H1 (cell line): Measurements from ENCODE around the gene LTB. TPM values are rescaled to one million over a fixed set of nuclear protein-coding genes. Genes with fewer than 3 reads are reported as not detected.

ENCODE experiments used
- CTCF ChIA-PET: fragments of 300-600 bp; sonication (Branson Sonifier 250); formaldehyde crosslinking; loops from one replicate; lab custom pipeline; 2021; ENCODE audit not compliant: partially characterized antibody; lab: Charles Lee
- POLR2A ChIA-PET: fragments of 300-600 bp; sonication (Branson Sonifier 250); formaldehyde crosslinking; loops from one replicate; lab custom pipeline; 2021; ENCODE audit warnings: inconsistent platforms; ENCODE audit not compliant: partially characterized antibody; lab: Charles Lee
- DNase-seq, 2 experiments: peaks; one replicate each; pipeline versions ENCODE4 v3.0.0 to v3.0.0-alpha.2; 2010 to 2022; ENCODE audit warnings: low spot score in 2 of 2, low read depth in 1 of 2, mixed read lengths in 1 of 2
- FAIRE-seq: peaks from 2 replicates; lab custom pipeline; 2011; peaks lifted over from hg19 to GRCh38; lab: Jason Lieb, UNC
- H2AFZ ChIP-seq: 2 replicates; pipeline ENCODE4 v1.8.1; 2012; ENCODE audit warnings: low read length, inconsistent platforms
- H2AK5ac ChIP-seq: 2 replicates; pipeline ENCODE4 v1.6.1; 2013; ENCODE audit warnings: low read depth, low read length
- H2BK120ac ChIP-seq: replicated peaks from 2 replicates; pipeline ENCODE3; 2013; ENCODE audit warnings: low read depth, low read length, inconsistent platforms
- H2BK12ac ChIP-seq: 2 replicates; pipeline ENCODE4 v1.6.1; 2013; ENCODE audit warnings: low read depth, low read length
- H2BK15ac ChIP-seq: 2 replicates; pipeline ENCODE4 v1.6.1; 2013; ENCODE audit warnings: low read length
- H2BK20ac ChIP-seq: 2 replicates; pipeline ENCODE4 v1.6.1; 2013; ENCODE audit warnings: low read length
- H2BK5ac ChIP-seq: 2 replicates; pipeline ENCODE4 v1.6.1; 2013; ENCODE audit warnings: low read depth, low read length
- H3K14ac ChIP-seq: 2 replicates; pipeline ENCODE4 v1.6.1; 2013; ENCODE audit warnings: inconsistent platforms; ENCODE audit not compliant: insufficient read length
- H3K18ac ChIP-seq: 2 replicates; pipeline ENCODE4 v1.6.1; 2013; ENCODE audit warnings: low read length; ENCODE audit errors: extremely low read depth
- H3K23ac ChIP-seq: 2 replicates; pipeline ENCODE4 v1.6.1; 2013; ENCODE audit warnings: inconsistent platforms; ENCODE audit not compliant: insufficient read length
- H3K23me2 ChIP-seq: 2 replicates; pipeline ENCODE4 v1.6.1; 2013; ENCODE audit warnings: low read depth, low read length
- H3K27ac ChIP-seq: 2 replicates; pipeline ENCODE4 v1.6.1; 2011; ENCODE audit warnings: low read depth, low read length, inconsistent platforms
- H3K27me3 ChIP-seq, 4 experiments: replicated peaks in 1 of 4; 1 replicate in 1 of 4; 2 replicates in 3 of 4; pipeline versions ENCODE4 v1.6.1 to v1.8.1; 2011 to 2013; ENCODE audit warnings: low read length in 3 of 4, mild to moderate bottlenecking in 3 of 4, inconsistent platforms in 2 of 4, mixed read lengths in 2 of 4, moderate library complexity in 1 of 4; ENCODE audit not compliant: control insufficient read depth in 3 of 4, insufficient read depth in 3 of 4; ENCODE audit errors: extremely low read depth in 1 of 4
- H3K36me3 ChIP-seq, 4 experiments: 2 replicates each; pipeline versions ENCODE4 v1.6.1 to v1.8.1; 2011 to 2013; ENCODE audit warnings: mild to moderate bottlenecking in 4 of 4, low read length in 3 of 4, moderate library complexity in 2 of 4, control low read depth in 1 of 4, inconsistent platforms in 1 of 4; ENCODE audit not compliant: insufficient read depth in 4 of 4, control insufficient read depth in 2 of 4
- H3K4ac ChIP-seq: replicated peaks from 2 replicates; pipeline ENCODE3; 2013; ENCODE audit warnings: low read length, low read depth, mixed read lengths, inconsistent platforms; ENCODE audit not compliant: insufficient read length
- H3K4me1 ChIP-seq, 4 experiments: replicated peaks in 1 of 4; 1 replicate in 1 of 4; 2 replicates in 3 of 4; pipeline versions ENCODE4 v1.6.1 to v1.8.1; 2011 to 2013; ENCODE audit warnings: low read length in 3 of 4, inconsistent platforms in 2 of 4, mixed read lengths in 1 of 4; ENCODE audit not compliant: insufficient read depth in 4 of 4, control insufficient read depth in 3 of 4
- H3K4me2 ChIP-seq, 2 experiments: 2 replicates each; pipeline versions ENCODE4 v1.6.1 to v1.8.1; 2011 to 2013; ENCODE audit warnings: low read depth in 2 of 2, low read length in 2 of 2, control low read depth in 1 of 2, inconsistent platforms in 1 of 2, mild to moderate bottlenecking in 1 of 2; ENCODE audit not compliant: insufficient read depth in 1 of 2
- H3K4me3 ChIP-seq, 4 experiments: fragments of 200-600, 300-600 bp in 1 of 4; sonication (generic), shearing (Covaris generic), sonication (Bioruptor Twin) in 1 of 4; 2 replicates each; pipeline versions ENCODE4 v1.5.1 to v1.8.1; 2011 to 2016; ENCODE audit warnings: low read length in 4 of 4, low read depth in 3 of 4, control low read depth in 2 of 4, inconsistent platforms in 2 of 4, mild to moderate bottlenecking in 2 of 4, mixed read lengths in 1 of 4, moderate library complexity in 1 of 4; ENCODE audit not compliant: insufficient read depth in 2 of 4; ENCODE audit errors: extremely low read depth in 1 of 4
- H3K56ac ChIP-seq: replicated peaks from 2 replicates; pipeline ENCODE3; 2013; ENCODE audit warnings: low read depth, mild to moderate bottlenecking, mixed read lengths, low read length, inconsistent platforms; ENCODE audit not compliant: insufficient read length
- H3K79me1 ChIP-seq: 2 replicates; pipeline ENCODE4 v1.6.1; 2013; ENCODE audit warnings: low read depth, low read length, control low read depth
- H3K79me2 ChIP-seq, 2 experiments: 2 replicates each; pipeline versions ENCODE4 v1.6.1 to v1.8.1; 2012 to 2013; ENCODE audit warnings: low read length in 2 of 2, mild to moderate bottlenecking in 2 of 2, inconsistent platforms in 1 of 2; ENCODE audit not compliant: insufficient read depth in 2 of 2, control insufficient read depth in 1 of 2
- H3K9ac ChIP-seq, 4 experiments: replicated peaks in 1 of 4; 1 replicate in 1 of 4; 2 replicates in 3 of 4; pipeline versions ENCODE4 v1.6.1 to v1.8.1; 2011 to 2013; ENCODE audit warnings: low read depth in 3 of 4, low read length in 3 of 4, control low read depth in 2 of 4, mild to moderate bottlenecking in 2 of 4, moderate library complexity in 2 of 4, inconsistent platforms in 1 of 4; ENCODE audit errors: extremely low read depth in 1 of 4
- H3K9me3 ChIP-seq, 2 experiments: 2 replicates each; pipeline versions ENCODE4 v1.6.1 to v1.8.1; 2012 to 2013; ENCODE audit warnings: mild to moderate bottlenecking in 2 of 2, moderate library complexity in 2 of 2, control low read depth in 1 of 2, inconsistent platforms in 1 of 2, low read depth in 1 of 2, low read length in 1 of 2, mixed read lengths in 1 of 2; ENCODE audit not compliant: insufficient read depth in 2 of 2
- H4K20me1 ChIP-seq, 2 experiments: replicated peaks in 1 of 2; 2 replicates each; pipeline versions ENCODE3 to v1.8.1; 2011 to 2013; ENCODE audit warnings: inconsistent platforms in 2 of 2, low read length in 2 of 2, mild to moderate bottlenecking in 1 of 2; ENCODE audit not compliant: insufficient read depth in 2 of 2, control insufficient read depth in 1 of 2
- H4K5ac ChIP-seq: 2 replicates; pipeline ENCODE4 v1.6.1; 2013; ENCODE audit warnings: low read length, low read depth, mixed read lengths, inconsistent platforms; ENCODE audit not compliant: insufficient read length
- H4K8ac ChIP-seq: 2 replicates; pipeline ENCODE4 v1.8.0; 2013; ENCODE audit warnings: mild to moderate bottlenecking, moderate library complexity, low read length, inconsistent platforms; ENCODE audit not compliant: insufficient read depth; ENCODE audit errors: extremely low read depth
- H4K91ac ChIP-seq: replicated peaks from 2 replicates; pipeline ENCODE3; 2013; ENCODE audit warnings: low read length, mixed read lengths, inconsistent platforms; ENCODE audit not compliant: insufficient read length
- CBX5 ChIP-seq: fragments of 300-800, 300-1000 bp; sonication (generic); IDR thresholded peaks from 2 replicates; pipeline ENCODE4 v1.7.1; 2016; ENCODE audit warnings: antibody characterized with exemption, low read length, low read depth
- CHD1 ChIP-seq: IDR thresholded peaks from 2 replicates; pipeline ENCODE4 v1.6.1; 2012; ENCODE audit warnings: low read depth, low read length, improper control_type of control experiment
- KDM4A ChIP-seq: IDR thresholded peaks from one replicate; pipeline ENCODE4 v1.7.1; 2012; ENCODE audit warnings: low read depth, mild to moderate bottlenecking, moderate library complexity, low read length, inconsistent platforms; ENCODE audit not compliant: severe bottlenecking
- NANOG ChIP-seq: IDR thresholded peaks from 2 replicates; pipeline ENCODE4 v1.6.1; 2011; ENCODE audit warnings: low read length, low read depth, mild to moderate bottlenecking, inconsistent platforms; ENCODE audit not compliant: insufficient read depth, poor library complexity, severe bottlenecking
- POLR2A ChIP-seq, 2 experiments: IDR thresholded peaks; 1 replicate in 1 of 2; 2 replicates in 1 of 2; pipeline ENCODE4 v1.6.1; 2011; ENCODE audit warnings: low read depth in 2 of 2, low read length in 2 of 2, mild to moderate bottlenecking in 2 of 2; ENCODE audit errors: control extremely low read depth in 1 of 2
- SP2 ChIP-seq: IDR thresholded peaks from 2 replicates; pipeline ENCODE4 v1.6.1; 2012; ENCODE audit warnings: mild to moderate bottlenecking, low read length, inconsistent platforms
- SRF ChIP-seq: IDR thresholded peaks from 2 replicates; pipeline ENCODE4 v1.6.1; 2011; ENCODE audit warnings: mild to moderate bottlenecking, low read depth, low read length, moderate library complexity
- TAF1 ChIP-seq: IDR thresholded peaks from 2 replicates; pipeline ENCODE4 v1.6.1; 2011; ENCODE audit warnings: mild to moderate bottlenecking, low read depth, low read length
- TEAD4 ChIP-seq: IDR thresholded peaks from 2 replicates; pipeline ENCODE4 v1.6.1; 2012; ENCODE audit warnings: low read depth, low read length, inconsistent platforms, mixed read lengths
- WGBS, 2 experiments: shearing (Covaris generic) in 1 of 2; methylation state at CpG; one replicate each; pipeline versions ENCODE4 v1.1.6 to v1.1.7; 2013 to 2015; ENCODE audit warnings: low lambda C conversion rate in 2 of 2, mixed read lengths in 2 of 2, inconsistent platforms in 1 of 2, low coverage in 1 of 2, missing lambda C conversion rate in 1 of 2; ENCODE audit not compliant: insufficient replicate concordance in 2 of 2, insufficient coverage in 1 of 2, insufficient read length in 1 of 2; ENCODE audit errors: extremely low coverage in 1 of 2, missing lambda C conversion rate in 1 of 2; 5-methylcytosine and 5-hydroxymethylcytosine counted together
- polyA plus RNA-seq, 7 experiments: library from polyadenylated mRNA; depleted of rRNA in 3 of 7; stranded (reverse) in 5 of 7; unstranded in 2 of 7; fragments of >200 nt in 5 of 7; fragments of 200-250 nt in 2 of 7; gene quantifications; 1 replicate in 5 of 7; 2 replicates in 1 of 7; 4 replicates in 1 of 7; pipeline versions ENCODE4 v1.2.1 to v1.2.3, GENCODE V29; 2011 to 2013; ENCODE audit warnings: missing spikeins in 2 of 7, mixed read lengths in 2 of 7
- total RNA-seq: library from RNA; stranded (reverse); fragmentation: NEBNext Ultra II Directional; extraction: Animal tissue kit (Norgen Biotek cat#: 25700); gene quantifications from 2 replicates; pipeline ENCODE4 v1.2.1, GENCODE V29; 2021

LTB gene
- total and polyA plus RNA-seq, 2 of the 8 experiments (the other 6 are each of a cell fraction or from before 2014, with no cell fraction given): 0.43 to 0.47 TPM

DNA sequence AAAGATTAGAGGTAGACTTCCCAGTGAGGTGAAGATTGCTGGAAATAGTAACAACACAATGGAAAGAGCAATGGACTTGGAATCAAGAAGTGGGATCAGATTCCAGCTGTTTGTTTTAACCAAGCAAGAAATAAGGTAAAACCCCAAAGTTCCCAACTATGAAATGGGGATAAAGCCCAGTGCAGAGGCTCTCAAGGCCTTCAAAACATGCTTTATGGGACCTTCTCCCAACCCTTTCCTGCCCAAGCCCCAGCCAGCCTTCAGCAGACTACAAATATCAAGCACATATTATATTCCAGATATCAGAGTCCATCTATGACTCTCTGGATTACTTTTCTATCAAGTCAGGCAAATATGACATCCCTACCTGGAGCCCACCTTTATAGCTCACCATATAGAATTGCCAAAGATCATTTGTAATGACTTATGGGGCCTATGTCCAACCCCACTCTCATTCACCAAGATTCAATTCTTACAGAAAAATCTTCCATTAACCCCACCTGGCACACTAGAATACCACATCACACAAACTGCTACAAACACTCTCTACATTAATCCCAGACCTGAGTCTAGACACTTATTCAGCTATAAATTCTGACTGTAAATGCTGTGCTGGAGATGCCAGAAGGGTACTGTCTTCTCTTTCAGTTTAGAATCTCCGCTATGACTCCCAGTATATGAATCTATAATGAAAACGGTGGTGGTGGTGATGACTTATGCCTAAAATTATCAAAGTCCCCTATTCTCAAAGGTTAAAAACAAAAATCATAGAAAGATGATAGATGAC lies 46.5 kb downstream of the LTB start:
- no peak overlapping the region for H3K27ac ChIP-seq
- WGBS, 2 experiments: 83% methylated on average over 2 of the region's 2 CpGs; no CpG with 5 or more reads in 1 of the 2 experiments
- TF ChIP-seq POLR2A (IDR thresholded peaks at IDR 0.05; ENCODE audit: control extremely low read depth in 1 of 2, low read depth in 2 of 2, low read length in 2 of 2): peak in 1 of 2 experiments; percentile 59; a peak in 2 of 3 replicates
- no peak for TF ChIP-seq SRF
- TF ChIP-seq CBX5: no peak
- no peak for TF ChIP-seq KDM4A
- TF ChIP-seq TAF1: no peak
- TF ChIP-seq CHD1: no peak
- no peak for TF ChIP-seq TEAD4
- no peak for TF ChIP-seq SP2
- no peak for TF ChIP-seq NANOG
- no peak overlapping the region for H2BK12ac ChIP-seq
- no peak overlapping the region for H2AK5ac ChIP-seq
- H3K4me3 ChIP-seq: no peak overlapping the region
- no peak overlapping the region for H3K23ac ChIP-seq
- H3K56ac ChIP-seq: no peak overlapping the region
- H3K9ac ChIP-seq: no peak overlapping the region
- no peak overlapping the region for H4K8ac ChIP-seq
- no peak overlapping the region for H2BK120ac ChIP-seq
- H3K27me3 ChIP-seq: no peaks in the 10 kb centered on the region
- peaks cover 76 to 99% (median 93%) of the 10 kb centered on the region in 4 experiments for H3K36me3 ChIP-seq
- CTCF ChIA-PET: no interaction called here
- peaks cover 50 to 53% of the 10 kb centered on the region in 2 experiments for H4K20me1 ChIP-seq
- H3K18ac ChIP-seq: no peak overlapping the region
- POLR2A ChIA-PET: interaction anchor here (0.7 to 18.4 kb wide), 20 partner anchors 5 to 125 kb away, joined by 3 to 428 read pairs (median 4); partner anchors contain the start of genes APOM, ATP6V1G2, C6orf47 and DDX39B
- no peak overlapping the region for H2BK20ac ChIP-seq
- no peak overlapping the region for H2BK5ac ChIP-seq
- H2BK15ac ChIP-seq: no peak overlapping the region
- H2AFZ ChIP-seq: no peak overlapping the region
- peaks cover 5% of the 10 kb centered on the region for H3K23me2 ChIP-seq
- DNase-seq (no peak), FAIRE-seq (no peak)
- peaks cover 26 to 62% of the 10 kb centered on the region in 2 experiments for H3K79me2 ChIP-seq
- no peak overlapping the region for H3K4ac ChIP-seq
- no peak overlapping the region for H3K14ac ChIP-seq
- no peak overlapping the region for H3K4me2 ChIP-seq
- H3K4me1 ChIP-seq: peaks cover 2 to 13% (median 9%) of the 10 kb centered on the region in 4 experiments; a peak in 5 of 7 replicates
- H4K5ac ChIP-seq: no peak overlapping the region
- H4K91ac ChIP-seq: no peak overlapping the region
- no peaks in the 10 kb centered on the region for H3K9me3 ChIP-seq
- peaks cover 10% of the 10 kb centered on the region; the same call in 1 of the 2 replicates for H3K79me1 ChIP-seq
